PC-3 (cell line): ENCODE measurements around the gene SLC10A4.

ENCODE experiments used
- CTCF ChIP-seq: fragments of 300-600 bp; sonication (generic); conservative IDR thresholded peaks from 2 replicates; pipeline ENCODE4 v1.5.1; 2017; ENCODE audit warnings: antibody characterized with exemption, low read depth, mild to moderate bottlenecking, low read length
- EZH2 ChIP-seq: fragments of 300-600 bp; sonication (generic); IDR thresholded peaks from one replicate; pipeline ENCODE4 v1.6.1; 2017; ENCODE audit warnings: antibody characterized with exemption, mild to moderate bottlenecking, low read length; ENCODE audit not compliant: unreplicated experiment
- EZH2phosphoT487 ChIP-seq: fragments of 300-600 bp; sonication (generic); IDR thresholded peaks from 2 replicates; pipeline ENCODE4 v1.6.1; 2018; ENCODE audit warnings: mild to moderate bottlenecking, antibody characterized with exemption, low read length, borderline replicate concordance

GRCh38 chr4:48483777-48484493 lies 792 bp downstream of the SLC10A4 start:
- TF ChIP-seq EZH2 (no peak), CTCF (no peak), EZH2phosphoT487 (no peak)
